H1 (cell line): ENCODE results near the gene LRBA.

Source experiments
- CBX5 ChIP-seq: fragments of 300-800, 300-1000 bp; sonication (generic); IDR thresholded peaks from 2 replicates; pipeline ENCODE4 v1.7.1; 2016; ENCODE audit warnings: antibody characterized with exemption, low read length, low read depth
- CBX8 ChIP-seq: fragments of 300-800, 300-1000 bp; sonication (generic); IDR thresholded peaks from 2 replicates; pipeline ENCODE4 v1.7.1; 2016; ENCODE audit warnings: low read depth, low read length, borderline replicate concordance
- GABPA ChIP-seq: IDR thresholded peaks from 2 replicates; pipeline ENCODE4 v1.6.1; 2011; ENCODE audit warnings: mild to moderate bottlenecking, low read length, moderate library complexity, borderline replicate concordance; ENCODE audit not compliant: insufficient read depth
- KDM1A ChIP-seq: fragments of 200-600, 300-600 bp; sonication (generic); IDR thresholded peaks from 2 replicates; pipeline ENCODE4 v1.7.1; 2016; ENCODE audit warnings: mild to moderate bottlenecking, low read length, borderline replicate concordance
- POLR2A ChIP-seq, 2 experiments: IDR thresholded peaks; 1 replicate in 1 of 2; 2 replicates in 1 of 2; pipeline ENCODE4 v1.6.1; 2011; ENCODE audit warnings: low read depth in 2 of 2, low read length in 2 of 2, mild to moderate bottlenecking in 2 of 2; ENCODE audit errors: control extremely low read depth in 1 of 2
- RNF2 ChIP-seq: fragments of 200-900, 300-1000 bp; sonication (generic); IDR thresholded peaks from 2 replicates; pipeline ENCODE4 v1.7.1; 2016; ENCODE audit warnings: borderline replicate concordance, low read depth, mild to moderate bottlenecking, antibody characterized with exemption, low read length; ENCODE audit not compliant: poor library complexity, severe bottlenecking; ENCODE audit errors: missing control alignments
- SUZ12 ChIP-seq: fragments of 200-600 bp; sonication (generic); IDR thresholded peaks from 2 replicates; pipeline ENCODE4 v1.6.1; 2012; ENCODE audit warnings: mild to moderate bottlenecking, inconsistent platforms, low read length, moderate library complexity, mixed read lengths
- TAF1 ChIP-seq: IDR thresholded peaks from 2 replicates; pipeline ENCODE4 v1.6.1; 2011; ENCODE audit warnings: mild to moderate bottlenecking, low read depth, low read length
- TF ChIP-seq, protein P1 (sequence below), 3 experiments: IDR thresholded peaks; 1 replicate in 2 of 3; 2 replicates in 1 of 3; pipeline versions ENCODE4 v1.5.1 to v1.6.1; 2011; ENCODE audit warnings: low read length in 3 of 3, mild to moderate bottlenecking in 3 of 3, inconsistent platforms in 2 of 3, low read depth in 1 of 3, moderate library complexity in 1 of 3; ENCODE audit not compliant: insufficient read depth in 1 of 3; ENCODE audit errors: control extremely low read depth in 1 of 3

DNA sequence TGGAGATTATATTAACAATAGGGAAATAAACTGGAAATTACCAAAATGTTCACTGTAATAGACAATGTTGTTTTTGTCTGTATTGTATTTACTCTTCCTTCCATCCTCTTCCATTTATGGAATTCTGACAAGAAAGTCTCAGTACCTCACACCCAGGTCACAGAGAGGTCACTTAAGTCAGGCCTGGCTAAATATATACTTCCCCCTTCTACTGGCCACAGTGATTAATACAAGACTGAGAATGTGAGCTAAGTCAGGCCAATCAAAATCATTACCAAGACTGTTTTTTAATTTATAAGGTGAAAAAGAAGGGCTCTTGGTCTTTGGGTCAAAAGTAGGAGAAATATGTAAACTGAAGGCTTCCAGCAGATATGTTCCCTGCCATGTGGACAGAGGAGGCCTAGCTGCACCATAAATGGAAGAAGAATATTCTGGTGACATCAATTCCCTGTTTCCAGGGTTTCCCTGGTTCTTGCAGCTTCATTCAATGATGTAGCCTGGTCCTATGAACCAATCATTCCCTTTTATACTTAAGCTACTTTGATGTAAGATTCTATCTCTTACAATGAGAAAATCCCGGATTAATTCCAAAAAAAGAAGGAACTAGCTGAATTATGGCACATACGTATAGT, 64.3 kb downstream of the LRBA start:
- TF ChIP-seq, protein P1, sequence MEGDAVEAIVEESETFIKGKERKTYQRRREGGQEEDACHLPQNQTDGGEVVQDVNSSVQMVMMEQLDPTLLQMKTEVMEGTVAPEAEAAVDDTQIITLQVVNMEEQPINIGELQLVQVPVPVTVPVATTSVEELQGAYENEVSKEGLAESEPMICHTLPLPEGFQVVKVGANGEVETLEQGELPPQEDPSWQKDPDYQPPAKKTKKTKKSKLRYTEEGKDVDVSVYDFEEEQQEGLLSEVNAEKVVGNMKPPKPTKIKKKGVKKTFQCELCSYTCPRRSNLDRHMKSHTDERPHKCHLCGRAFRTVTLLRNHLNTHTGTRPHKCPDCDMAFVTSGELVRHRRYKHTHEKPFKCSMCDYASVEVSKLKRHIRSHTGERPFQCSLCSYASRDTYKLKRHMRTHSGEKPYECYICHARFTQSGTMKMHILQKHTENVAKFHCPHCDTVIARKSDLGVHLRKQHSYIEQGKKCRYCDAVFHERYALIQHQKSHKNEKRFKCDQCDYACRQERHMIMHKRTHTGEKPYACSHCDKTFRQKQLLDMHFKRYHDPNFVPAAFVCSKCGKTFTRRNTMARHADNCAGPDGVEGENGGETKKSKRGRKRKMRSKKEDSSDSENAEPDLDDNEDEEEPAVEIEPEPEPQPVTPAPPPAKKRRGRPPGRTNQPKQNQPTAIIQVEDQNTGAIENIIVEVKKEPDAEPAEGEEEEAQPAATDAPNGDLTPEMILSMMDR (IDR thresholded peaks at IDR 0.05; ENCODE audit: control extremely low read depth in 1 of 3, insufficient read depth in 1 of 3, low read depth in 1 of 3, low read length in 3 of 3) = no peak
- TF ChIP-seq SUZ12 (no peak), POLR2A (IDR thresholded peaks at IDR 0.05; ENCODE audit: control extremely low read depth in 1 of 2, low read depth in 2 of 2, low read length in 2 of 2) (no peak), RNF2 (no peak), GABPA (no peak), CBX8 (no peak), CBX5 (no peak), TAF1 (no peak), KDM1A (no peak)
